HG02610 (cell line): ENCODE measurements around the gene MAPK4.

ENCODE experiments used
- ATAC-seq: cut with Tn5 transposase; IDR thresholded peaks from one replicate; pipeline ENCODE4 v1.9.1; 2021; ENCODE audit warnings: mild to moderate bottlenecking, moderate library complexity; ENCODE audit not compliant: unreplicated experiment

Gene MAPK4

GRCh38 chr18:50622865-50623393, 63.0 kb downstream of the MAPK4 start:
- ATAC-seq: no peak

GRCh38 chr18:50623694-50624352, 63.9 kb downstream of the MAPK4 start:
- no peak for ATAC-seq

- ATAC-seq: no peak
Measured at GRCh38 chr18:50624981-50625380, 65.1 kb downstream of the MAPK4 start.

GRCh38 chr18:50626317-50626716, 66.4 kb downstream of the MAPK4 start:
- ATAC-seq: no peak

GRCh38 chr18:50627594-50628532, 68.0 kb downstream of the MAPK4 start:
- ATAC-seq: no peak

GRCh38 chr18:50628533-50628905, 68.6 kb downstream of the MAPK4 start:
- ATAC-seq: no peak

- ATAC-seq: no peak
Measured at GRCh38 chr18:50629148-50629631, 69.3 kb downstream of the MAPK4 start.

GRCh38 chr18:50630895-50631294, 71.0 kb downstream of the MAPK4 start:
- no peak for ATAC-seq

- ATAC-seq: no peak
Measured at GRCh38 chr18:50632895-50633515, 73.1 kb downstream of the MAPK4 start.

- no peak for ATAC-seq
Measured at GRCh38 chr18:50633992-50634391, 74.1 kb downstream of the MAPK4 start.

GRCh38 chr18:50636366-50637057, 76.6 kb downstream of the MAPK4 start:
- ATAC-seq: no peak

GRCh38 chr18:50638016-50638883, 78.4 kb downstream of the MAPK4 start:
- ATAC-seq: no peak

- ATAC-seq: no peak
Measured at GRCh38 chr18:50638884-50639420, 79.1 kb downstream of the MAPK4 start.

GRCh38 chr18:50639711-50640110, 79.8 kb downstream of the MAPK4 start:
- no peak for ATAC-seq

- no peak for ATAC-seq
Measured at GRCh38 chr18:50642439-50642838, 82.6 kb downstream of the MAPK4 start.

GRCh38 chr18:50644146-50644545, 84.3 kb downstream of the MAPK4 start:
- ATAC-seq: no peak

GRCh38 chr18:50644807-50645206, 84.9 kb downstream of the MAPK4 start:
- no peak for ATAC-seq

- no peak for ATAC-seq
Measured at GRCh38 chr18:50647237-50647636, 87.3 kb downstream of the MAPK4 start.

- no peak for ATAC-seq
Measured at GRCh38 chr18:50647792-50648191, 87.9 kb downstream of the MAPK4 start.

- no peak for ATAC-seq
Measured at GRCh38 chr18:50649821-50650220, 89.9 kb downstream of the MAPK4 start.
